ENCODE results near the gene TRIM17.

DNA sequence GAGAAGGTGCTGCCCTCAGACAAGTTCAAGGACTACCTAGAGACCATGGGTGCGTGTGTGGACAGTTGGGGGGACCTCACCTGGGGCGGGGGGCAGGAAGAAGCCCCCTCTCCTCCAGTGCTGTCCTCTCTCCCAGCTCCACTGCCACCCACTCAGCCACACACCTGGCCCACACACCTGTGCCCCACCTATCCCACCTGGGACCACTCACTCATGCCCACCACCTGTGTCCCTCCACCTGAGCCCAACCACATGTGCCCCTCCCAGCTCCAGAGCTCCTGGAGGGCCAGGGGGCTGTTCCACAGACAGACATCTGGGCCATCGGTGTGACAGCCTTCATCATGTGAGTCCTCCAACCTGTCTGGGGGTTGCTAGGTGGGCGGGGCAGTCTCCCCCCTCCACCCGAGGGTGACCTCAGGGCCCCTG is 39.0 kb downstream of the TRIM17 start:
- no peak for TF ChIP-seq CTCF (IDR thresholded peaks at IDR 0.05)
- no peak for TF ChIP-seq POLR2A (IDR thresholded peaks at IDR 0.05)

Measured in testis (tissue), 2 donors.